ENCODE measurements around the gene TRIM37. TPM values are rescaled to one million over a fixed set of nuclear protein-coding genes. Genes with fewer than 3 reads are reported as not detected.

The TRIM37 gene
- total and polyA plus RNA-seq, 4 donors = 5.4 to 12.9 (median 8.1) TPM

DNA sequence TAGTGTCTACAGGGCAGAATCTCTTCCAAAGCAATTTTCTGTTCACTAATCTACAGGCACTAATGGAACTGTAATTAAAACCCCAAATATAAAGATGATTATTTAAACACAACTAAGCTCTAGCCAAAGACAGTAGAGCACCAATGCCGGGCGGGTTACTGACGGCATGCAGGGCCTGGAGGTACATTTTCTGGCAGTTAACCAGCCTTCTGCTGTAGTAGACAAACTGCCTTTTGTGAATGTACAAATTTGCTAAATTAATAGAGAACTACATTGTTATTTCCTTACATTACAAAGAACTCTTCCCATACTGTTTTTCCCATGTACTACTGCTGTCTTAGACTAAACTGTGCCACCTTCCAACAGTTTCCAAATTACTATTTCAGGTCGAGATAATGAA, 107.8 kb downstream of the TRIM37 start (continued):
- TF ChIP-seq, protein P1, sequence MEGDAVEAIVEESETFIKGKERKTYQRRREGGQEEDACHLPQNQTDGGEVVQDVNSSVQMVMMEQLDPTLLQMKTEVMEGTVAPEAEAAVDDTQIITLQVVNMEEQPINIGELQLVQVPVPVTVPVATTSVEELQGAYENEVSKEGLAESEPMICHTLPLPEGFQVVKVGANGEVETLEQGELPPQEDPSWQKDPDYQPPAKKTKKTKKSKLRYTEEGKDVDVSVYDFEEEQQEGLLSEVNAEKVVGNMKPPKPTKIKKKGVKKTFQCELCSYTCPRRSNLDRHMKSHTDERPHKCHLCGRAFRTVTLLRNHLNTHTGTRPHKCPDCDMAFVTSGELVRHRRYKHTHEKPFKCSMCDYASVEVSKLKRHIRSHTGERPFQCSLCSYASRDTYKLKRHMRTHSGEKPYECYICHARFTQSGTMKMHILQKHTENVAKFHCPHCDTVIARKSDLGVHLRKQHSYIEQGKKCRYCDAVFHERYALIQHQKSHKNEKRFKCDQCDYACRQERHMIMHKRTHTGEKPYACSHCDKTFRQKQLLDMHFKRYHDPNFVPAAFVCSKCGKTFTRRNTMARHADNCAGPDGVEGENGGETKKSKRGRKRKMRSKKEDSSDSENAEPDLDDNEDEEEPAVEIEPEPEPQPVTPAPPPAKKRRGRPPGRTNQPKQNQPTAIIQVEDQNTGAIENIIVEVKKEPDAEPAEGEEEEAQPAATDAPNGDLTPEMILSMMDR (IDR thresholded peaks at IDR 0.05; ENCODE audit: low read depth, low read length, missing input control) = no peak
- TF ChIP-seq NR2F2 (IDR thresholded peaks at IDR 0.05) (no peak), GABPA (IDR thresholded peaks at IDR 0.05 in 1 of 2, conservative IDR thresholded peaks at IDR 0.05 in 1 of 2) (no peak), FOXA2 (IDR thresholded peaks at IDR 0.05) (no peak), EGR1 (IDR thresholded peaks at IDR 0.05; ENCODE audit: low read depth in 2 of 2) (no peak)
- TF ChIP-seq, protein P2, sequence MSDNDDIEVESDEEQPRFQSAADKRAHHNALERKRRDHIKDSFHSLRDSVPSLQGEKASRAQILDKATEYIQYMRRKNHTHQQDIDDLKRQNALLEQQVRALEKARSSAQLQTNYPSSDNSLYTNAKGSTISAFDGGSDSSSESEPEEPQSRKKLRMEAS (IDR thresholded peaks at IDR 0.05) = no peak

DNA sequence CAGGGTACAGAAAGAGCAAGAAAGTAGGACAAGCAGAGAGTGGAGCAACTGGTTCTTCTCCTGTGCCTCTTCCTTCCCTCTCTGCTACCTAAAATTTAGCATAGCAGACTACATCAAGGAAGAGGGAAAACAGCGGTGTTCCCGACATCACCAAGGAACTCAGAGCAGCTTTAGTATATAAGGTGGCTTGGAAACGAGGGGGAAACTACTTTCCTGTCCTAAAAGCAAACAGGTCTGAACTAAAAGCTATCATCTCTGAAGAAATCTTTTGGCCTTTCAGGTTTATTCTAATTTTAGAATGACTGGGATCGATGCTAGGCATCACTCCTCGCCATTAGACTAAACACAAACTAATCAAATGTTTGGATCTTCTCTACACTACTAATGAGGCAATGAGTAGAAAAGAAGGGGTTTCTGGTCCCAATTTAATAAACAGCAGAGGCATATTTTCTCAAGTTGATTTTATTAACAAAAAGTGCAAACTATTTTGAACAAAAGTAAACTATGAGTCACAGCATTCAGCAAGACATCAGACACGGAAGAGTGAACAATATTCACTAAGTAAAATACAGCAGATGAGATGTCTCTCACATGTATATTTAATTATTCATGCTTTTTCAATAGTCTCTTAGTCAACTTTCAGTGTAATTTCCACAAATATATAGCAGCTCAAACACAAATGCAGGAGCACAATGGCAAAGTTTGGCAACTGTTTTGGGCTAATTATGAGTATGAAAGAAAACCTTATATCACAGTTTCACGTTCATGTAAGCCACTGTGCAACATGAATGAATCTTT, 108.7 kb downstream of the TRIM37 start:
- Histone ChIP-seq H3K36me3 (ENCODE audit: control insufficient read depth in 4 of 4, insufficient read depth in 3 of 4, low read depth in 1 of 4, low read length in 3 of 4) (no peaks in the 10 kb centered on the region), H3K4me3 (ENCODE audit: low read depth in 1 of 3, low read length in 3 of 3) (no peak overlapping the region), H3K27me3 (ENCODE audit: control insufficient read depth in 4 of 4, insufficient read depth in 4 of 4, low read length in 3 of 4) (no peaks in the 10 kb centered on the region), H3K9ac (ENCODE audit: low read depth in 1 of 2, low read length in 2 of 2) (no peak overlapping the region), H3K27ac (ENCODE audit: low read depth in 1 of 2, low read length in 2 of 2) (peak overlapping the region; percentile 67 to 86), H3K4me1 (ENCODE audit: control insufficient read depth in 4 of 4, insufficient read depth in 4 of 4, low read length in 3 of 4) (peaks cover 7 to 36% (median 22%) of the 10 kb centered on the region in 4 donors), H3K9me3 (ENCODE audit: control insufficient read depth in 4 of 4, low read length in 3 of 4) (no peaks in the 10 kb centered on the region)
- DNase-seq (ENCODE audit: low spot score) = no peak
- 59% methylated on average over 7 of the region's 7 CpGs for WGBS
- TF ChIP-seq NR2F2 (IDR thresholded peaks at IDR 0.05) (no peak), RXRA (IDR thresholded peaks at IDR 0.05) (no peak), FOXA1 (IDR thresholded peaks at IDR 0.05) (no peak), SP1 (IDR thresholded peaks at IDR 0.05) (no peak), YY1 (IDR thresholded peaks at IDR 0.05) (no peak), HNF4G (IDR thresholded peaks at IDR 0.05) (no peak), RAD21 (IDR thresholded peaks at IDR 0.05) (no peak), EGR1 (IDR thresholded peaks at IDR 0.05; ENCODE audit: low read depth in 2 of 2) (no peak), TAF1 (conservative IDR thresholded peaks at IDR 0.05) (no peak), GABPA (IDR thresholded peaks at IDR 0.05 in 1 of 2, conservative IDR thresholded peaks at IDR 0.05 in 1 of 2) (no peak), JUND (IDR thresholded peaks at IDR 0.05) (no peak)
- TF ChIP-seq, protein P2 (IDR thresholded peaks at IDR 0.05) = no peak
- TF ChIP-seq, protein P3, sequence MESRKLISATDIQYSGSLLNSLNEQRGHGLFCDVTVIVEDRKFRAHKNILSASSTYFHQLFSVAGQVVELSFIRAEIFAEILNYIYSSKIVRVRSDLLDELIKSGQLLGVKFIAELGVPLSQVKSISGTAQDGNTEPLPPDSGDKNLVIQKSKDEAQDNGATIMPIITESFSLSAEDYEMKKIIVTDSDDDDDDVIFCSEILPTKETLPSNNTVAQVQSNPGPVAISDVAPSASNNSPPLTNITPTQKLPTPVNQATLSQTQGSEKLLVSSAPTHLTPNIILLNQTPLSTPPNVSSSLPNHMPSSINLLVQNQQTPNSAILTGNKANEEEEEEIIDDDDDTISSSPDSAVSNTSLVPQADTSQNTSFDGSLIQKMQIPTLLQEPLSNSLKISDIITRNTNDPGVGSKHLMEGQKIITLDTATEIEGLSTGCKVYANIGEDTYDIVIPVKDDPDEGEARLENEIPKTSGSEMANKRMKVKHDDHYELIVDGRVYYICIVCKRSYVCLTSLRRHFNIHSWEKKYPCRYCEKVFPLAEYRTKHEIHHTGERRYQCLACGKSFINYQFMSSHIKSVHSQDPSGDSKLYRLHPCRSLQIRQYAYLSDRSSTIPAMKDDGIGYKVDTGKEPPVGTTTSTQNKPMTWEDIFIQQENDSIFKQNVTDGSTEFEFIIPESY (IDR thresholded peaks at IDR 0.05) = no peak

DNA sequence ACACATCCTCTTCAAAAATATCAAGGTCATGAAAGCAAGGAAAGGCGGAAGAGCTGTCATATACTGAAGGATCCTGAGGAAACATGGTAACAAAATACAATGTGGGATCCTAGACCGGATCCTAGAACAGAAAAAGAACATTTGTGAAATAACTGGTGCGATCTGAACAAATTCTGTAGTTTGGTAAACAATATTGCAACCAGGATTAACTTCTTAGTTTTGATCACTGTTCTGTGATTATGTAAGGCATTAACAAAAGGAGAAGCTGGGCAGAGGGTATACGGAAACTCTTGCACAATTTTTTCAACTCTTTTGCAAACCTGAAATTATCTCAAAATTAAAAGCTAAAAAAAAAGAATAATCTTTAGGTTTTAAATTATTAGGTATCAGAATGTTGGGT, 109.7 kb downstream of the TRIM37 start:
- H3K4me1 ChIP-seq (ENCODE audit: control insufficient read depth in 4 of 4, insufficient read depth in 4 of 4, low read length in 3 of 4) = peaks cover 2 to 38% (median 23%) of the 10 kb centered on the region in 4 donors
- WGBS = 41% methylated on average over 4 of the region's 4 CpGs
- no peaks in the 10 kb centered on the region for H3K36me3 ChIP-seq (ENCODE audit: control insufficient read depth in 4 of 4, insufficient read depth in 3 of 4, low read depth in 1 of 4, low read length in 3 of 4)
- peak overlapping the region; percentile 67 to 86 for H3K27ac ChIP-seq (ENCODE audit: low read depth in 1 of 2, low read length in 2 of 2)
- no peaks in the 10 kb centered on the region for H3K27me3 ChIP-seq (ENCODE audit: control insufficient read depth in 4 of 4, insufficient read depth in 4 of 4, low read length in 3 of 4)
- no peaks in the 10 kb centered on the region for H3K9me3 ChIP-seq (ENCODE audit: control insufficient read depth in 4 of 4, low read length in 3 of 4)
- no peak for DNase-seq (ENCODE audit: low spot score)
- H3K4me3 ChIP-seq (ENCODE audit: low read depth in 1 of 3, low read length in 3 of 3) = no peak overlapping the region
- no peak overlapping the region for H3K9ac ChIP-seq (ENCODE audit: low read depth in 1 of 2, low read length in 2 of 2)
- TF ChIP-seq, protein P2 (IDR thresholded peaks at IDR 0.05) = peak; percentile 39
- TF ChIP-seq SP1 (IDR thresholded peaks at IDR 0.05) (peak; percentile 66), TAF1 (conservative IDR thresholded peaks at IDR 0.05) (no peak), NR2F2 (IDR thresholded peaks at IDR 0.05) (no peak), JUND (IDR thresholded peaks at IDR 0.05) (peak in 1 of 2 donors; percentile 74), RXRA (IDR thresholded peaks at IDR 0.05) (peak; percentile 65 to 77), RAD21 (IDR thresholded peaks at IDR 0.05) (peak; percentile 21 to 32), GABPA (IDR thresholded peaks at IDR 0.05 in 1 of 2, conservative IDR thresholded peaks at IDR 0.05 in 1 of 2) (no peak), FOXA2 (IDR thresholded peaks at IDR 0.05) (no peak), HNF4G (IDR thresholded peaks at IDR 0.05) (no peak)
- TF ChIP-seq, protein P3 (IDR thresholded peaks at IDR 0.05) = peak; percentile 68
- TF ChIP-seq, protein P4, sequence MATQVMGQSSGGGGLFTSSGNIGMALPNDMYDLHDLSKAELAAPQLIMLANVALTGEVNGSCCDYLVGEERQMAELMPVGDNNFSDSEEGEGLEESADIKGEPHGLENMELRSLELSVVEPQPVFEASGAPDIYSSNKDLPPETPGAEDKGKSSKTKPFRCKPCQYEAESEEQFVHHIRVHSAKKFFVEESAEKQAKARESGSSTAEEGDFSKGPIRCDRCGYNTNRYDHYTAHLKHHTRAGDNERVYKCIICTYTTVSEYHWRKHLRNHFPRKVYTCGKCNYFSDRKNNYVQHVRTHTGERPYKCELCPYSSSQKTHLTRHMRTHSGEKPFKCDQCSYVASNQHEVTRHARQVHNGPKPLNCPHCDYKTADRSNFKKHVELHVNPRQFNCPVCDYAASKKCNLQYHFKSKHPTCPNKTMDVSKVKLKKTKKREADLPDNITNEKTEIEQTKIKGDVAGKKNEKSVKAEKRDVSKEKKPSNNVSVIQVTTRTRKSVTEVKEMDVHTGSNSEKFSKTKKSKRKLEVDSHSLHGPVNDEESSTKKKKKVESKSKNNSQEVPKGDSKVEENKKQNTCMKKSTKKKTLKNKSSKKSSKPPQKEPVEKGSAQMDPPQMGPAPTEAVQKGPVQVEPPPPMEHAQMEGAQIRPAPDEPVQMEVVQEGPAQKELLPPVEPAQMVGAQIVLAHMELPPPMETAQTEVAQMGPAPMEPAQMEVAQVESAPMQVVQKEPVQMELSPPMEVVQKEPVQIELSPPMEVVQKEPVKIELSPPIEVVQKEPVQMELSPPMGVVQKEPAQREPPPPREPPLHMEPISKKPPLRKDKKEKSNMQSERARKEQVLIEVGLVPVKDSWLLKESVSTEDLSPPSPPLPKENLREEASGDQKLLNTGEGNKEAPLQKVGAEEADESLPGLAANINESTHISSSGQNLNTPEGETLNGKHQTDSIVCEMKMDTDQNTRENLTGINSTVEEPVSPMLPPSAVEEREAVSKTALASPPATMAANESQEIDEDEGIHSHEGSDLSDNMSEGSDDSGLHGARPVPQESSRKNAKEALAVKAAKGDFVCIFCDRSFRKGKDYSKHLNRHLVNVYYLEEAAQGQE (IDR thresholded peaks at IDR 0.05) = no peak
- TF ChIP-seq, protein P5, sequence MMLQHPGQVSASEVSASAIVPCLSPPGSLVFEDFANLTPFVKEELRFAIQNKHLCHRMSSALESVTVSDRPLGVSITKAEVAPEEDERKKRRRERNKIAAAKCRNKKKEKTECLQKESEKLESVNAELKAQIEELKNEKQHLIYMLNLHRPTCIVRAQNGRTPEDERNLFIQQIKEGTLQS (IDR thresholded peaks at IDR 0.05) = peak; percentile 32

Data from liver (tissue), 9 donors.